ENCODE measurements around the gene BTLA.

GRCh38 chr3:112425858-112426750 is 73.2 kb downstream of the BTLA start:
- no peak for TF ChIP-seq POLR2A (IDR thresholded peaks at IDR 0.05)
- no peak for TF ChIP-seq CTCF (IDR thresholded peaks at IDR 0.05)

Measured in thyroid gland (tissue), 4 donors.